ENCODE measurements around the gene DDX60. TPM values are rescaled to one million over a fixed set of nuclear protein-coding genes. Genes with fewer than 3 reads are reported as not detected.

The DDX60 gene
- total and polyA plus RNA-seq, 2 donors (not counting 3 experiments of a cell fraction or from before 2014, with no cell fraction given) = 3.8 to 9.3 TPM

GRCh38 chr4:168309781-168310180 is 8.8 kb downstream of the DDX60 start:
- dilution Hi-C loops (cut with MboI; ENCODE audit: extremely low pct_ligation_motif_present, low sequenced_read_pairs) = no loop called here
- Histone ChIP-seq H3K9ac (replicated peaks; ENCODE audit: extremely low read depth, insufficient read depth, low read length) (no peak overlapping the region), H2AFZ (ENCODE audit: low read depth, low read length) (no peak overlapping the region), H3K79me2 (ENCODE audit: control insufficient read depth, insufficient read depth, low read length) (no peaks in the 10 kb centered on the region), H3K27ac (ENCODE audit: insufficient read depth, low read depth, low read length) (no peak overlapping the region), H3K27me3 (ENCODE audit: control insufficient read depth in 2 of 2, insufficient read depth in 2 of 2, low read length in 2 of 2) (no peaks in the 10 kb centered on the region), H4K20me1 (replicated peaks; ENCODE audit: control insufficient read depth, extremely low read depth, insufficient read depth, low read length) (no peaks in the 10 kb centered on the region), H3K9me3 (replicated peaks; ENCODE audit: control insufficient read depth, insufficient read depth, low read length) (no peaks in the 10 kb centered on the region), H3K36me3 (ENCODE audit: control insufficient read depth in 2 of 2, extremely low read depth in 1 of 2, insufficient read depth in 2 of 2, low read length in 2 of 2) (no peaks in the 10 kb centered on the region), H3K4me2 (ENCODE audit: insufficient read depth, low read length) (no peak overlapping the region), H3K9me1 (replicated peaks; ENCODE audit: control insufficient read depth, extremely low read depth, insufficient read depth, low read length) (no peaks in the 10 kb centered on the region), H3K4me1 (ENCODE audit: control insufficient read depth, extremely low read depth, insufficient read depth, low read length) (no peaks in the 10 kb centered on the region), H3K4me3 (replicated peaks in 1 of 3; ENCODE audit: insufficient read depth in 1 of 3, low read depth in 1 of 3, low read length in 3 of 3) (no peak overlapping the region)
- FAIRE-seq (peak; percentile 8), DNase-seq (ENCODE audit: low read depth, low spot score) (peak; percentile 68)
- CTCF ChIA-PET = interaction anchor here (1.4 kb wide), 1 partner anchor 8 kb away, joined by 6 read pairs; the partner anchor contains the start of gene DDX60
- BruUV-seq (replicated peaks) = no TSS peak
- no peak for TF ChIP-seq POLR2A (IDR thresholded peaks at IDR 0.05; ENCODE audit: low read depth, low read length)
- intact Hi-C loops (cut with micrococcal nuclease) = loop anchor here (1.0 kb wide), 1 partner anchor 41 kb away; no protein-coding TSS in a partner anchor
- POLR2A ChIA-PET = no interaction called here

- CTCF ChIA-PET = interaction anchor here (1.4 kb wide), 1 partner anchor 9 kb away, joined by 6 read pairs; the partner anchor contains the start of gene DDX60
- dilution Hi-C loops (cut with MboI; ENCODE audit: extremely low pct_ligation_motif_present, low sequenced_read_pairs) (no loop called here), intact Hi-C loops (cut with micrococcal nuclease) (no loop called here)
- no peaks in the 10 kb centered on the region for H3K9me3 ChIP-seq (replicated peaks; ENCODE audit: control insufficient read depth, insufficient read depth, low read length)
- no peak overlapping the region for H2AFZ ChIP-seq (ENCODE audit: low read depth, low read length)
- POLR2A ChIA-PET = no interaction called here
- no peak overlapping the region for H3K27ac ChIP-seq (ENCODE audit: insufficient read depth, low read depth, low read length)
- no peak for TF ChIP-seq POLR2AphosphoS5 (IDR thresholded peaks at IDR 0.05; ENCODE audit: insufficient read depth, low read depth, low read length)
- no peaks in the 10 kb centered on the region for H3K4me1 ChIP-seq (ENCODE audit: control insufficient read depth, extremely low read depth, insufficient read depth, low read length)
- no peaks in the 10 kb centered on the region for H3K27me3 ChIP-seq (ENCODE audit: control insufficient read depth in 2 of 2, insufficient read depth in 2 of 2, low read length in 2 of 2)
- H3K4me3 ChIP-seq (replicated peaks in 1 of 3; ENCODE audit: insufficient read depth in 1 of 3, low read depth in 1 of 3, low read length in 3 of 3) = no peak overlapping the region
- DNase-seq (ENCODE audit: low read depth, low spot score) (no peak), FAIRE-seq (no peak)
- H3K4me2 ChIP-seq (ENCODE audit: insufficient read depth, low read length) = no peak overlapping the region
- no peak overlapping the region for H3K9ac ChIP-seq (replicated peaks; ENCODE audit: extremely low read depth, insufficient read depth, low read length)
- H3K9me1 ChIP-seq (replicated peaks; ENCODE audit: control insufficient read depth, extremely low read depth, insufficient read depth, low read length) = no peaks in the 10 kb centered on the region
- no TSS peak for BruUV-seq (replicated peaks)
- no peaks in the 10 kb centered on the region for H3K79me2 ChIP-seq (ENCODE audit: control insufficient read depth, insufficient read depth, low read length)
- H3K36me3 ChIP-seq (ENCODE audit: control insufficient read depth in 2 of 2, extremely low read depth in 1 of 2, insufficient read depth in 2 of 2, low read length in 2 of 2) = no peaks in the 10 kb centered on the region
- no peaks in the 10 kb centered on the region for H4K20me1 ChIP-seq (replicated peaks; ENCODE audit: control insufficient read depth, extremely low read depth, insufficient read depth, low read length)
Measured at GRCh38 chr4:168308912-168309311, 9.6 kb downstream of the DDX60 start.

Measured in endothelial cell of umbilical vein (primary cell).